ENCODE results near the gene SLC29A2. TPM values are rescaled to one million over a fixed set of nuclear protein-coding genes. Genes with fewer than 3 reads are reported as not detected.

Gene SLC29A2
- total RNA-seq, 1 donor from 2014 or later, result 6.9 TPM

DNA sequence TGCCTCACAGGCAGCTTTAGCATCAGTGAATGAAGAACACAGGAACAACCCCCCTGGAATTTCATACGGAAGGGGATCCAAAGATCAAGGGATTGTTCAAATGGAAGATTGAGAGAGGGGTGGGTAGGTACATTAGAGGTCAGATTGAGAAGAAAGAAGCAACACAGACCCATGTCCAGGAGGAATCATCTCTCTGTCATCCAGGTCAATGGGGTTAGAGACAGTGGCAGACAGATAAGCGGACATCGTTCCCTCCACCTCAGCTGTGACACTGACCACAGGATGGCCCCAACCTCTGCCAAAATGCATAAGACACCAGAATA is 47.4 kb upstream of the SLC29A2 start:
- Mint-ChIP-seq H3K4me3 (peak overlapping the region; percentile 71), H3K27me3 (ENCODE audit: insufficient read depth, low read depth) (peaks cover 44% of the 10 kb centered on the region), H3K36me3 (peaks cover 2% of the 10 kb centered on the region), H3K9me3 (no peaks in the 10 kb centered on the region), H3K4me1 (peaks cover 32% of the 10 kb centered on the region), H3K27ac (no peak overlapping the region)
- Histone ChIP-seq H3K4me2 (no peak overlapping the region), H3K4me3 (no peak overlapping the region), H3K9me3 (ENCODE audit: low read depth) (no peaks in the 10 kb centered on the region), H3K27ac (no peak overlapping the region), H3K9ac (no peak overlapping the region), H4K20me1 (ENCODE audit: low read depth) (peaks cover 63% of the 10 kb centered on the region), H3K36me3 (no peaks in the 10 kb centered on the region), H2AFZ (replicated peaks) (no peak overlapping the region), H3K79me2 (ENCODE audit: low read depth) (no peaks in the 10 kb centered on the region), H3F3A (ENCODE audit: low read depth) (peaks cover 9% of the 10 kb centered on the region), H3K27me3 (peaks cover 37% of the 10 kb centered on the region), H3K4me1 (peaks cover 23% of the 10 kb centered on the region)
- TF ChIP-seq EZH2phosphoT487 (IDR thresholded peaks at IDR 0.05), result peak; percentile 33
- TF ChIP-seq CTCF (IDR thresholded peaks at IDR 0.05), result no peak
- no peak for DNase-seq (ENCODE audit: low spot score)

DNA sequence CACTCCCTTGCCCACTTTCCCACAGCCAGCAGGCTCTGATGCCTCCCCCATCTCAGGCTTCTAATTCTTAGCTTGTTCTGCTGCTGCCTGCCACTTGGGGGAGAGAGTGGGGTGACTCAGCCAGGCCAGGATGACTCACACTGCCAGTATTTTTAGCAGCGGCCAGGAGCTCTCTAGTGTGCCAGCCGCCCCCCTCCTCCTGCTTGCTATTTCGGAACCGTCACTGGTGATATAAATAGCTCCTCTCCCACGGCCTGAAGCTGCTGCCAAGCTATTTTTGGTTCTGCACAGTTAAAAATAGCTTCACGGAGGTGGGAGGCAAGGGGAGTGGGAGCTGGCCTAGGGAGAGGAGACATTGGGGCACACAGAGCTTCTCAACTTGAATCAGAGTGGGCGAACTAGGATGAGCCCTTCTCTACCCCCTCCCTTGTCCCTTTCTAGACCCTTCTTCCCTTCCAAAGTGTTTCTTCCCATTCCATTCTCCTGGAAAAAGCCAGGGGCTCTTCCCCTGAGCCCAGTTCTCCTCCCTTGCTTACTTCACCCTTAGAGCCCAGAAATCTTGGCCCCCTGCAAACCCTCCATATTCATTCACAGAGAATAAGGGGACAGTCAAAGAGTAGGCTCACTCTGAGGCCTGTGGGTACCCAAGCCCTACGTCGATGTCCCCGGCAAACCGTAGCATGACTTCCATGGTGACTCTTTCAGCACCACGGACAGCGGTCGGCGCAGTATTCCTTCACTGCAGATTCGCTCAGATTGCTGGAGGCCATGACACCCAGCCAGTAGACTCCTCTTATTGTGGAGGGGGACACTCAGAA is 46.8 kb upstream of the SLC29A2 start:
- Histone ChIP-seq H3K27me3 (peaks cover 37% of the 10 kb centered on the region), H3K9ac (no peak overlapping the region), H3K79me2 (ENCODE audit: low read depth) (no peaks in the 10 kb centered on the region), H3F3A (ENCODE audit: low read depth) (peaks cover 9% of the 10 kb centered on the region), H4K20me1 (ENCODE audit: low read depth) (peaks cover 65% of the 10 kb centered on the region), H3K4me2 (no peak overlapping the region), H3K9me3 (ENCODE audit: low read depth) (no peaks in the 10 kb centered on the region), H3K4me3 (no peak overlapping the region), H3K36me3 (no peaks in the 10 kb centered on the region), H3K27ac (no peak overlapping the region), H3K4me1 (peaks cover 26% of the 10 kb centered on the region), H2AFZ (replicated peaks) (no peak overlapping the region)
- Mint-ChIP-seq H3K27me3 (ENCODE audit: insufficient read depth, low read depth) (peaks cover 44% of the 10 kb centered on the region), H3K4me1 (peaks cover 32% of the 10 kb centered on the region), H3K36me3 (peaks cover 2% of the 10 kb centered on the region), H3K9me3 (no peaks in the 10 kb centered on the region), H3K4me3 (peak overlapping the region; percentile 69), H3K27ac (no peak overlapping the region)
- TF ChIP-seq EZH2 (IDR thresholded peaks at IDR 0.05), result peak; percentile 39
- peak; percentile 54 for TF ChIP-seq CTCF (IDR thresholded peaks at IDR 0.05)
- no peak for TF ChIP-seq EZH2phosphoT487 (IDR thresholded peaks at IDR 0.05)
- DNase-seq (ENCODE audit: low spot score), result peak; percentile 95

- peaks cover 55% of the 10 kb centered on the region for H4K20me1 ChIP-seq (ENCODE audit: low read depth)
- H3K27ac Mint-ChIP-seq, result no peak overlapping the region
- H3K27ac ChIP-seq, result no peak overlapping the region
- no peak overlapping the region for H3K4me3 Mint-ChIP-seq
- H3F3A ChIP-seq (ENCODE audit: low read depth), result peaks cover 9% of the 10 kb centered on the region
- peak; percentile 30 for DNase-seq (ENCODE audit: low spot score)
- peaks cover 26% of the 10 kb centered on the region for H3K4me1 ChIP-seq
- H2AFZ ChIP-seq (replicated peaks), result no peak overlapping the region
- H3K27me3 ChIP-seq, result peaks cover 36% of the 10 kb centered on the region
- peaks cover 2% of the 10 kb centered on the region for H3K36me3 Mint-ChIP-seq
- H3K4me2 ChIP-seq, result no peak overlapping the region
- no peaks in the 10 kb centered on the region for H3K9me3 ChIP-seq (ENCODE audit: low read depth)
- H3K27me3 Mint-ChIP-seq (ENCODE audit: insufficient read depth, low read depth), result peaks cover 38% of the 10 kb centered on the region
- no peaks in the 10 kb centered on the region for H3K36me3 ChIP-seq
- H3K4me1 Mint-ChIP-seq, result peaks cover 36% of the 10 kb centered on the region
- no peak overlapping the region for H3K4me3 ChIP-seq
- no peaks in the 10 kb centered on the region for H3K9me3 Mint-ChIP-seq
- TF ChIP-seq EZH2 (IDR thresholded peaks at IDR 0.05) (no peak), CTCF (IDR thresholded peaks at IDR 0.05) (no peak), EZH2phosphoT487 (IDR thresholded peaks at IDR 0.05) (no peak)
- H3K9ac ChIP-seq, result no peak overlapping the region
- H3K79me2 ChIP-seq (ENCODE audit: low read depth), result no peaks in the 10 kb centered on the region
These were observed 45.4 kb upstream of the SLC29A2 start for GRCh38 chr11:66417000-66417399.

Measured in neural progenitor cell (in vitro differentiated cells).